Measurements from ENCODE around the gene FOXP1. TPM values are rescaled to one million over a fixed set of nuclear protein-coding genes. Genes with fewer than 3 reads are reported as not detected.

The FOXP1 gene
- total RNA-seq, 2 experiments from 2014 or later, result 178 TPM

DNA sequence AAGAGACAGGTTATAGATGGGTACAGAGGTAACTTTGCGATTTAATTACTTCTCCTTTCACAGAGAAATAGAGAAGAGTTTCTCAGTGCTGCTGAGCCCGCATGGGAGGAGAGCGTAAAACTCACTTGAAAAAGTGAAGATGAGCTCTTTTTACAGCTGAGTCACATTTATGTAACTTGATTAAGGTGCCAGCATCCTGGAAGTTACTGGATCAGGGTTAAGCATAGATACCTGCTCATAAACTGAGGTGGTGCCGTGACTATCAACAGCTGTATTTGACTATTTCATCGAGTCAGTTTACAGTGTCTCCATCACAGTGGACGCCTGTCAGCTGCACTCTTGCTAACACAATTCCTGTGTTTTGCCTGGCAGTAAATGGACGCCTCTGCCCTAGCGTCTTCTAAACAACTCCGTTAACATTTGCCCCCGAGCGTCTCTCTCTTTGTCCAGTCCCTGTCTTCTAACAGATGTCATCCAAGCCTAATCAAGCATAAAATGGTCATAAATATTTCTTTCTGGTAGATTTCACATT lies 414.6 kb downstream of the FOXP1 start:
- POLR2A ChIA-PET, result no interaction called here

DNA sequence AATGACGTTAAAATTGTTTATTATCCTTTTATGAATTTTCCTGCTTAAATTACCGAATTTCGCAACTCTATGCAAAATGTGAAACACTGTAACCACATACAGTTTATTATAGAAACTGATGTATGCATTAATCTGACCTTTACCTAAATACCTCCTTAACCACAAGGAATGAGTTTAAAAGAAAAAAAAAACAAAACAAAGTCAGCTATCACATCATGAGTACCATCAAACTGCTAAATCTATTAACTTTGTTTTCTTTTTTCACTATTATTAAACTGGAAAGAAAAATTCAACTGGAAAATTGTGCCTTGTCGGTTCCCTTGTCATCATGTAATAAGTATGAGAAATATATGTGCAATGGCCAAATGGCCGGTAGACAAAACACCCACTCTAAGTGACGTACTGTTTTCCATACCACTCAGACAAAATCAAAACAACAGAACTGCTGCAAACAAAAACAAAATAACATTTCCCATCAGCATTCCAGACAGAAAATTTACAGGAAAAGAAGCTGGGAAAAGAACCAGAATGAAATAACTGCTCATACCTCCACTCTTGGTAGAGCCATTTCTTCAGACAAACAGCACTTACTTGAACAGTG lies 415.3 kb downstream of the FOXP1 start:
- Mint-ChIP-seq H3K4me1 (peaks cover 7% of the 10 kb centered on the region), H3K9me3 (peaks cover 3% of the 10 kb centered on the region), H3K36me3 (peaks cover 50% of the 10 kb centered on the region), H3K27ac (no peak overlapping the region), H3K4me3 (no peak overlapping the region), H3K27me3 (no peaks in the 10 kb centered on the region)
- no peak for DNase-seq
- POLR2A ChIA-PET, result no interaction called here
- no peak for ATAC-seq (ENCODE audit: low read depth)

More for the DNA sequence above, 414.6 kb downstream of the FOXP1 start:
- DNase-seq, result no peak
- peaks cover 3% of the 10 kb centered on the region for H3K9me3 Mint-ChIP-seq
- peaks cover 51% of the 10 kb centered on the region for H3K36me3 Mint-ChIP-seq
- ATAC-seq (ENCODE audit: low read depth), result no peak
- no peak overlapping the region for H3K4me3 Mint-ChIP-seq
- no peaks in the 10 kb centered on the region for H3K27me3 Mint-ChIP-seq
- H3K27ac Mint-ChIP-seq, result no peak overlapping the region
- H3K4me1 Mint-ChIP-seq, result peaks cover 6% of the 10 kb centered on the region

DNA sequence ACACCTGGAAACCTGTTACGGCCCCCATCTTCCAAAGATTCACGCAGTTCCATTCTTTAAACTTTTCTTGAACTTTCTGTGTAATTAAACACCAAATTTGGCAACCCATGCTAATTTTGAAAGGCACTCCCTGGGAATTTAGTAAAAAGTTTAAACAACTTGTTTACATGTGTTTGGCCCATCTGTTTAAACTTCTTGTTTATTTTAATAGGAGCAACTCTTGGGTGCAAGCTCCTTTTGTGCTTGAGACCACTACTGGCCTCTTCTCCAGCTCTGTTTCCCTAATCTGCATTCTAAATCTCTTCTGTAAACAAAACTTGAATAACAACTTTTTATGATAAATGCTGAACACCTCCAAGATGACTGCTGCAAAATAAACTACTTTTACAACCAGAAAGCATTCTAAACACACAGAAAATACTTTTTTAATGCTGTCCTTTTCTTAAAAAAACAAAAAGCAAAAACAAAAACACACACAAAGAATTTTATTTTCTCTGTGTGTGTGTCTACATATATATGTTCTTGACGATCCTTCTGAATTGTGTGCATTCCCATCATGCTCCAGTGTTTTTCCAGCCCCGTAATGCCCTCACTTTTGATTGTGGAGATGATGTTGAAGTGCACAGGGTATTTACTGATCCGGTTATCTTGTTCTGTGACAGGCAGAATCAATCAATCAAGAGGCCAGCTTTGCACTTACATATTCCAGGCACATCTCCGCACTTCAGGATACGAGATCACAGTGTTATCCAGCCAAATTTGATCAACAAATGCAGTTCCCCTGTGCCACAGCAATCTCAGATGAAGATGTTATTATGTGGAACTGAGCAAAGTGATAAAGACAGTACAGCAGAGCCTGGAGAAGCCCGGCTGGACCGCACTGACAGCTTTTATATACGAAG lies 416.9 kb downstream of the FOXP1 start:
- Mint-ChIP-seq H3K27ac (no peak overlapping the region), H3K4me1 (peaks cover 15% of the 10 kb centered on the region), H3K9me3 (peaks cover 3% of the 10 kb centered on the region), H3K27me3 (no peaks in the 10 kb centered on the region), H3K36me3 (peaks cover 52% of the 10 kb centered on the region), H3K4me3 (no peak overlapping the region)
- ATAC-seq (ENCODE audit: low read depth) (no peak), DNase-seq (no peak)
- POLR2A ChIA-PET, result no interaction called here

DNA sequence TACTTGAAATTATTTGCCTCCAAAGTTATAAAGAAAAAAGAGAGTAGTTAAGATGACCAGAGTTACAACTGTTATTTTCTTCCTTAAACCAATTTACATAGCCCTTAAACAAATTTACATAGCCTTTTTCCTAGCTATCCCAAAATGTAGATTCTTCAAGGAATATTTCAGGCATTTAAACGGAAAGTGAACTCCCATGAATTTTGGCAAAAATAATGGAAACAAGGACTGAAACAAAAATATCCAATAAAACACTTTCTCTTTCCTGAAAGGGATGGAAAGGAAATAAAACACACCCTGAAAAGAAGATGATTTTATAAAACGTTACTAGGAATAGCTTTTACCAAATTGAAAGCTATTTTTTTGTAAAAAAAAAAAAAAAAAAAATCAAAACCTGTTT lies 418.6 kb downstream of the FOXP1 start:
- H3K27me3 Mint-ChIP-seq, result no peaks in the 10 kb centered on the region
- H3K27ac Mint-ChIP-seq, result no peak overlapping the region
- no peak overlapping the region for H3K4me3 Mint-ChIP-seq
- POLR2A ChIA-PET, result no interaction called here
- peaks cover 9% of the 10 kb centered on the region for H3K9me3 Mint-ChIP-seq
- H3K36me3 Mint-ChIP-seq, result peaks cover 58% of the 10 kb centered on the region
- ATAC-seq (ENCODE audit: low read depth) (no peak), DNase-seq (no peak)
- H3K4me1 Mint-ChIP-seq, result peaks cover 25% of the 10 kb centered on the region

DNA sequence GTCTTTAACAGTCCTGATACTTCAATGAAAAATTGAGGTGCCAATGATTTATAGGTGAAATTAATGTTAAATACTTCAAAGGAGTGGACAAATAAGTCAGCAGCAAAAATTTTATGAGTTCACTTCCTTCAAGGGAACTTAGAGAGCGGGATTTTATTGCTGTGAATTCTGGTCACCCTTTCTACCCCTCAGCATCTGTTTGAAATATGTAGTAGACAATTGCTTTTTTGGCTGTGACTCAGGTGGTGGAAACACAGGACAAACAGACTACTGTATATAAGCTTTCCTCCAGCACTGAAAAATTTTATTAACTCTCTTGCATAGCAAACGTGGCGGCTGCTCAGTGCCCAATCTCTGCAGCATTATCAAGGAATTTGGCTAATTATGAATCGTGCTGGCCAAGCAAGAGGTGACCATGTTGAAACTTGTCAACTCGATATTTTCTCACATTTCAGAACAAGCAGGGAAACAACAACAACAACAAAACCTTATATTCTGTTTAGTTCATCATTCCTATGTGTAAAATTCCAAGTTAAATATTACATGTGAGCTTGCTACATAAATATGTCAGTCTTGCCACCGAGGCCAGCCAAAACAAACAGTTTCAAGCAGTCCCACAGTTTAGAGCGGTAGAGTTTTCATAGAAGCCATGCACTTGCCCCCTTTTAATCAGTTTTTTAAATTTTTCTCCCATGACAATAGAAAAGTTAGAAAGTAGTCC lies 420.2 kb downstream of the FOXP1 start:
- Mint-ChIP-seq H3K36me3 (peaks cover 58% of the 10 kb centered on the region), H3K9me3 (peaks cover 9% of the 10 kb centered on the region), H3K27me3 (no peaks in the 10 kb centered on the region), H3K27ac (no peak overlapping the region), H3K4me1 (peaks cover 22% of the 10 kb centered on the region), H3K4me3 (no peak overlapping the region)
- ATAC-seq (ENCODE audit: low read depth) (no peak), DNase-seq (no peak)
- POLR2A ChIA-PET, result no interaction called here

DNA sequence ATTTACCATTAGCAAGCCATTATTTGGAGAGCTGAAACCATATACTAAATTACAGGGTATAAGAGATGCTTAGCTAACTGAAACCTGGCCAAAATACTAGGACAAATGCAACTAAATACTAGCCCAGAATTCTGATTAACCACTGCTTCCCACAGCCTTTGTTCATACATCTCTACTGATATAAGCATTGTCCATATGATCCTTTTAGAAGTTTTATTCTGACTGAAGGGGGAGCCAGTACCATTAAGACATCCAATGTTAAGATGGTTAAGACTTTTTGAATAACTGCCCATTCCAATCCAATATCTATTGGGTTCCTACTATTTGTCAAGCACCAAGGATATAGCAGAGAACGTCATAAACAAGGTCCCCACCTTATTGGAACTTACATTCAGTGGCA lies 421.3 kb downstream of the FOXP1 start:
- ATAC-seq (ENCODE audit: low read depth) (no peak), DNase-seq (no peak)
- Mint-ChIP-seq H3K27me3 (no peaks in the 10 kb centered on the region), H3K4me3 (no peak overlapping the region), H3K4me1 (peaks cover 19% of the 10 kb centered on the region), H3K9me3 (peaks cover 12% of the 10 kb centered on the region), H3K27ac (no peak overlapping the region), H3K36me3 (peaks cover 62% of the 10 kb centered on the region)
- POLR2A ChIA-PET, result interaction anchor here (0.6 kb wide), 1 partner anchor 101 kb away, joined by 3 read pairs; no protein-coding TSS in a partner anchor

DNA sequence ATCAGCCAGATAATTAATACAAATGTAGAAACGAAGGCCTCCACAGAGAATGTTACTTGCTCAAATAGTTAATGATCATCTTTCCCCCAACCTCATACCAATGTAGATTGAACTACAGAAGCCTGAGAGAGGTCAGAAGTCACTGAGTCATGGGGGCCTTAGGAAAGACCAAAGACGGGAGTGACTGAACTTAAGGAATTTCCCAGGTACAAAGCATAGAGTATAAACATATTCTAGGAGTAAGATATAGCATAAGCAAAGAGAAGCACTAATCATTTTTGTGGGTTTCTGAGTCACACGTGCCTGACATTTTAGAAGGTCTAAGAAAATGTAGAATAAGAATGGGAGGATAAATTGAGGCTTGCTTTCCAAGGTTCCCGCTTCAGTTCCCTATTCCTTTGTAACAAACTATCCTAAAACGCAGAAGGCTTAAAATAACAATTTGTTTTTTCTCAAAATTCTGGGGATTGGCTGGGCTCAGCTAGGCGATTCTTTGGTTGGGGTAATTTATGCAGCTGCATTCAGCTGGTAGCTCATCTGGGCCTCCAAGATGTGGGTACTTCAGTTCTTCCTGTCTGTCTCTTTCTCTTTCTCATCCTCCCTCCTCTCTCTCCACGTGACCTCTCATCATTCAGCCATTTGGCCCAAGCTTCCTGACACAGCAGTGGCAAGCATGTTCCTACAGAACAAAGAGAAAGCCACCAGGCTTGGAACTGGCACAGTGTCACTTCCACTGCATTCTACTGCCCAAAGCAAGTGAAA lies 422.6 kb downstream of the FOXP1 start:
- DNase-seq, result no peak
- POLR2A ChIA-PET, result no interaction called here
- H3K4me3 Mint-ChIP-seq, result peak overlapping the region; percentile 16
- peaks cover 60% of the 10 kb centered on the region for H3K36me3 Mint-ChIP-seq
- H3K4me1 Mint-ChIP-seq, result peaks cover 28% of the 10 kb centered on the region
- peaks cover 10% of the 10 kb centered on the region for H3K9me3 Mint-ChIP-seq
- H3K27ac Mint-ChIP-seq, result peak overlapping the region; percentile 32
- ATAC-seq (ENCODE audit: low read depth), result peak; percentile 56
- H3K27me3 Mint-ChIP-seq, result no peaks in the 10 kb centered on the region

DNA sequence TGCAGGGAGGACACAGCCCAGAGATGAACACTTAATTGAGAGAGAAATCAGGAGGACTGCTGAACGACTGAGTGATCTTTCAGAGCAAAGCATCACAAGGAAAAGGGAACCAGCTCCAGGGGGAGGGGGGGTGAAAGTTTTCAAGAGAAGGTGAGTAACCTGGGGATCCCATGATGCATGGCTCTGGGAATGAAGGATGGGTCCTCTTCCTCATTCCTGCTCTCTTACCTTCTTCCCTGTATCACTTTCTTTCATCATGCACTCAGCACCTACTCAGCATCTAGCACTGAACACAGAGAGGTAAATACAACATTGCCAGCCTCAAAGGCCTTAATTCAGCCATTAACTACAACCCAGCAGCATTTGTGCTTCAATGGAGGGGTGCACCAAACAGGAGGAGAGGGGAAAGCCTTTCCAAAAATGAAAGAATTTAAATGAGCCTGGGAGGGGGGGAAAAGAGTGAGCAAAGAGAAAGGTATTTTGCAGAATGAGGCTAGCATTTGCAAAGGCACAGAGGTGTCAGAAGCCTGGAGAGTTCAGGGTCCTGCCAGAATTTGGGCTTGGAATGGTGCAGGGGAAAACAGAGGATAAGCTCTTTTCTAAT lies 427.4 kb downstream of the FOXP1 start:
- Mint-ChIP-seq H3K4me1 (peaks cover 24% of the 10 kb centered on the region), H3K9me3 (peaks cover 6% of the 10 kb centered on the region), H3K27me3 (no peaks in the 10 kb centered on the region), H3K36me3 (peaks cover 46% of the 10 kb centered on the region), H3K27ac (no peak overlapping the region), H3K4me3 (no peak overlapping the region)
- DNase-seq, result no peak
- POLR2A ChIA-PET, result no interaction called here
- no peak for ATAC-seq (ENCODE audit: low read depth)

DNA sequence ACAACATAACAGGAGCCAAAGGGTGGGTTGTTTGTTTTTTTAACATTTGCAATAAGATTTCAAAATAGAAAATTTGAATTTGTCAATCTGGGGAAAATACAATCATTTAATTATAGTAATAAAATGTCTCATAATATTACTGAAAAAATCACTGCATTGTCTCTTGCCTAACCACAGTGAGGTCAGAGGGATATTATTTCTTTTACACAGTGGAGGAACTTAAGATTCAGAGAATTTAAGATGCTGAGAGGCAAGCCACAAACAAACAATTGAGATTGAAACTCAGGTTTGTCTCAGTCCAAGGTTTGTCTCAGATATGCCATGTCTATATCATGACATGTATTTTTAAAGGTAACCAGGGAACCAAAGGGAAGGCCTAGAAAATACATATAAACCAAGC lies 428.7 kb downstream of the FOXP1 start:
- no peak overlapping the region for H3K4me3 Mint-ChIP-seq
- POLR2A ChIA-PET, result no interaction called here
- no peaks in the 10 kb centered on the region for H3K27me3 Mint-ChIP-seq
- no peak for DNase-seq
- peaks cover 20% of the 10 kb centered on the region for H3K4me1 Mint-ChIP-seq
- H3K36me3 Mint-ChIP-seq, result peaks cover 35% of the 10 kb centered on the region
- peaks cover 3% of the 10 kb centered on the region for H3K9me3 Mint-ChIP-seq
- no peak overlapping the region for H3K27ac Mint-ChIP-seq
- ATAC-seq (ENCODE audit: low read depth), result no peak

DNA sequence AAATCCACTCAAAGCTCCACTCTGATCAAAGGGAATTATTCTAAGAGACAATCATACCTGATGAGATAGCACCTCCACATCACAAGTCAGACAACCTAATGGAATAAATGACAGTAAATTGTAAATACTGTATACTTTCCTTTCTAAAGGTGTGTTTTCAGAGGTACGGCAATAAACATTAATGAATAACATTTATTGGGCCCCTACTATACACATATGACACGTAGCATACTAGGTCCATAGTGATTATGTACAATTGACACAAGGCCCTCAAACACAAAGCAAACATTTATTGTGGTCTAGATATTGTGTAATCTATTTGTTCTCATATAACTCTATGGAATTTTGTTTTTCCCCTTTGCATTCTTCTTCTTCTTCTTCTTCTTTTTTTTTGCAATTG lies 429.8 kb downstream of the FOXP1 start:
- POLR2A ChIA-PET, result interaction anchor here (0.6 to 1.9 kb wide), 2 partner anchors 21 to 24 kb away, joined by 3 to 4 read pairs; no protein-coding TSS in a partner anchor
- Mint-ChIP-seq H3K27me3 (no peaks in the 10 kb centered on the region), H3K4me1 (peaks cover 20% of the 10 kb centered on the region), H3K36me3 (peaks cover 31% of the 10 kb centered on the region), H3K4me3 (no peak overlapping the region), H3K9me3 (peaks cover 3% of the 10 kb centered on the region), H3K27ac (no peak overlapping the region)
- DNase-seq, result no peak
- ATAC-seq (ENCODE audit: low read depth), result no peak

DNA sequence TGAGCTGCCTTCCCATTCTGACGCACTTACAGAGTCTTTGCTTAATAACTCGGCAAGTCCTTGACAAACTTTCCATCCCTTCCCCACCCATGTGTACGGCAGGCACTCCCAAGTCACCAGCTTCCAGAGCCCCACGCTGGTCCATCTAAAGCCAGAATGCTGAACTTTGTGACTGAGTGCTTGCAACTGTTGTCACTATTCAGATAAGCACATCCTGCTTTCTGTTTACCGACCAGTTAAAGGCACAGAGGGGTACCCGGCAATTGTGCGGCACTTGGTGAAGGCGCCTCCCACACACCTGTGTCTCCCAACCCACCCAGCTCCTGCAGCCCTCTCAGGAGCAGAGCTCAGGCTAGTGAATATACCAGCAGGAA lies 430.6 kb downstream of the FOXP1 start:
- no peaks in the 10 kb centered on the region for H3K27me3 Mint-ChIP-seq
- peaks cover 3% of the 10 kb centered on the region for H3K9me3 Mint-ChIP-seq
- peaks cover 20% of the 10 kb centered on the region for H3K4me1 Mint-ChIP-seq
- POLR2A ChIA-PET, result interaction anchor here (1.9 kb wide), 1 partner anchor 20 kb away, joined by 4 read pairs; no protein-coding TSS in a partner anchor
- H3K27ac Mint-ChIP-seq, result no peak overlapping the region
- ATAC-seq (ENCODE audit: low read depth) (no peak), DNase-seq (no peak)
- peaks cover 28% of the 10 kb centered on the region for H3K36me3 Mint-ChIP-seq
- no peak overlapping the region for H3K4me3 Mint-ChIP-seq

DNA sequence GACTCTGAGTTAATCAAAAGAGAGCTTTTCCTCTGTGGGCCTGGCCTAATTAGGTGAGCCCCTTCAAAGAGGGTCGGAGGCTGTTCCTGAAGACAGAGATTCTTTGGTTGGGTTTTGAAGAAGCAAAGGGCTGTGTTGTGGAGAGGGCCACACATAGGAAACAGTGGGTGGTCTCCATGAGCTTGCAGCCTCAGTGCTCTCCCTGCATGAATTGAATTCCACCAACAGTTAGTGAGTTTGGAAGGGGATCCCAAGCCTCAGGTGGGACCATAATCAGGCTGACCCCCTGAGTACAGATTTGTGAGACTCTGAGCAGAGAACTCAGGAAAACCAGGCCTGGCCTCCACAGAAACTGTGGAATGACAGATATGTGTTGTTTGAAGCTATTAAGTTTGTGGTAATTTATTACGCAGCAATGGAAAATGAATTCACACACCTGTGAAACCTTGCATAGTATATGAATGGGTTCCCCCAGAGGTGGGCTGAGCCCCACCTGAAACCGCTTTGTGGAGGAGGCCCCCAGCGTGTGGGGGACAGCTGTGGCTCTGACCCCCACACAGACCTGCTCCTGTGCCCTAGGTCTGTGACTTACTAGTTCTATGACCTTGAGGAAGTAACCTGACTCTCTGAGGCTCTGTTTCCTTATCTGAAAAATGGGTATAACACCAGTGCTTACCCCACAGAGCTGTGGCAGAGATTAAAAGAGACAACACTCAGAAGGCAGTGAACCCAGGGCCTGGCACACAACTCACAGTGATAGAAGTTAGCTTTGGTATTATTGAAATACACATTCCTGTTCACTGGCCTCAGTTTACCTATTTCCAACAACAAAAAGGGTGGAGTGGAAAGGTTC lies 431.3 kb downstream of the FOXP1 start:
- peaks cover 20% of the 10 kb centered on the region for H3K4me1 Mint-ChIP-seq
- POLR2A ChIA-PET, result interaction anchor here (1.9 kb wide), 1 partner anchor 20 kb away, joined by 4 read pairs; no protein-coding TSS in a partner anchor
- no peak for ATAC-seq (ENCODE audit: low read depth)
- no peak overlapping the region for H3K4me3 Mint-ChIP-seq
- H3K36me3 Mint-ChIP-seq, result peaks cover 23% of the 10 kb centered on the region
- no peaks in the 10 kb centered on the region for H3K9me3 Mint-ChIP-seq
- no peak for DNase-seq
- no peaks in the 10 kb centered on the region for H3K27me3 Mint-ChIP-seq
- H3K27ac Mint-ChIP-seq, result no peak overlapping the region
